ENCODE data around the gene RBM23. TPM values are rescaled to one million over a fixed set of nuclear protein-coding genes. Genes with fewer than 3 reads are reported as not detected.
A peak's percentile ranks its signal among the peaks of the same experiment; 100 is the strongest.
"Not testable (repeated sequence)": the region's sequence is repeated elsewhere in the genome, so short reads cannot be mapped to it uniquely, and the experiment has no call there.

The RBM23 gene
- total RNA-seq, 1 donor from 2014 or later, result 50.2 TPM

DNA sequence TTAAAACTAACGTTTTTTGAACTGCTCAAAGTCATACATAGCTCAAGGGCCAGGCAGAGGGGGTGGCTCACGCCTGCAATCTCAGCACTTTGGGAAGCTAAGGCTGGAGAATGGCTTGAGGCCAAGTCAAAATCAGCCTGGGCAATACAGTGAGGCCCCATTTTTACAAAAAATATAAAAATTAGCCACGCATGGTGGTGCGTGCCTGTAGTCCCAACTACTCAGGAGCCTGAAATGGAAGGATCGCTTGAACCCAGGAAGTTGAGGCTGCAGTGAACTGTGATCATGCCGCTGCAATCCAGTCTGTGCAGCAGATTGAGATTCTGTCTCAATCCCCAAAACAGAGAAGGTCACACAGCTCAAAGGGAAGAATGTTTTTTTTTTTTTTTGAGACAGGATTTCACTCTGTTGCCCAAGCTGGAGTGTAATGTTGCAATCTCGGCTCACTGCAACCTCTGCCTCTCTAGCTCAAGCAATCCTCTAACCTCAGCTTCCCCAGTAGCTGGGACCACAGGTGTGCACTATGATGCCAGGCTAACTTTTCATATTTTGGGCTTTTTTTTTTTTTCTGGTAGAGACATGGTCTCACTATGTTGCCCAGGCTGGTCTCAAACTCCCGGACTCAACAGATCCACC lies 2.9 kb downstream of the RBM23 start:
- DNase-seq, result no peak

DNA sequence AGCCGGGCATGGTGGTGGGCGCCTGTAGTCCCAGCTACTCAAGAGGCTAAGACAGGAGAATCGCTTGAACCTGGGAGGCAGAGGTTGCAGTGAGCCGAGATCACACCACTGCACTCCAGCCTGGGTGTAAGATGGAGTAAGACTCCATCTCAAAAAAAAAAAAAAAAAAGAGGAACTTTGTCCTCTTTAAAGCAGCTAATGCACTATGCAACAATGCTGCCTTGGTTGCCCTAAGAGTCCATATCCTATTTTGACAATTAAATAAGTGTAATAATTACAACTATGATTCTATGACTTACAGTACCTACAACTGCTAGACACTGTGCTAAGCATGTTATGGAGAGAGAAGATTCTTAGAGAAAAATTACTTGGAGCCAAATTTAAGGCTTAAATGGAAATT lies 4.1 kb downstream of the RBM23 start:
- DNase-seq, result not testable (repeated sequence)

DNA sequence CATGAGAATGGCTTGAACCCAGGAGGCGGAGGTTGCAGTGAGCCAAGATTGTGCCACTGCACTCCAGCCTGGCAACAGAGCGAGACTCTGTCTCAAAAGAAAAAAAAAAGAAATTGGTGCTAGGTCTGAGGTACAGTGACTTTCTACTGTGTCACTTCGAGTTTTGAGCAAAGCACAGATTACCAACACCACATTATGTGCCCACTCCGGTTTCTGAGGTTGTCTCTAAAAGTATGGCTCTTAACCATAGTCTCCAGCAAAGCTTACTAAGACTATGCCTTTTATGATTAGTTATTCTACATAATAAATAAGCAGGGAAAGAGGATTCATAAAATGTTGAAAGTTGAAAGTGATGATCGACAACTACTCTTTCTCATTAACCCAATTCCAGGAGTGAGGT lies 8.0 kb downstream of the RBM23 start:
- DNase-seq, result no peak

DNA sequence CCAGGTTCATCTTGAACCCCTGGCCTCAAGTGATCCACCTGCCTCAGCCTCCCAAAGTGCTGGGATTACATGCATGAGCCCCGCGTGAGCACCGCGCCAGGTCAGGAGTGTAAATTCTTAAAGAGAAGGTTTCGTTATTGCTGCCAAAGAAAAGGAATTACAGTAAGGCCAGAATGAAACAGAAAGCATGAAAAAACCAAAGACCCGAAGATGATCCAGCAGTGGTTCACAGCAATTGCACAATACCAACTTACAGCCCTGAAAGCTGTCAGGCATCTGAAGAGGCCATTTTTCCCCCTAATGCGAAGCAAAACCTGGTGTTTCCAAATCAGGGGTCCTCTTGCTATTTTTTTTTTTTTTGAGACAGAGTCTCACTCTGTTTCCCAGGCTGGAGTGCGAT lies 10.3 kb downstream of the RBM23 start:
- DNase-seq, result no peak

- DNase-seq, result no peak
Measured at GRCh38 chr14:22907429-22907828, 11.5 kb downstream of the RBM23 start.

- DNase-seq, result no peak
Measured at GRCh38 chr14:22906073-22906472, 12.9 kb downstream of the RBM23 start.

DNA sequence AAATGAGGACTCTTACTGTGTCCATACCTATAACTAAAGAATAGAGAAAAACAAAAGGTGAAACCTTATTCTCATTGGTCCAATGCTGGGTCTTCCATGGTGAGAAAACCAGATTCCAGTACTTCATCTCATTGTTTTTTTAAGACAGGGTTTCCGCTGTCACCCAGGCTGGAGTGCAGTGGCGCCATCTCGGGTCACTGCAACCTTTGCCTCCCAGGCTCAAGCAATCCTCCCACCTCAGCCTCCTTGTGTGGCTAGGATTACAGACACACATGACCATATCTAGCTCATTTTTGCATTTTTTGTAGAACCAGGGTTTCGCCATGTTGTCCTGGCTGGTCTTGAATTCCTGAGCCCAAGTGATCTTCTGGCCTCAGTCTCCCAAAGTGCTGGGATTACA lies 13.3 kb downstream of the RBM23 start:
- DNase-seq, result no peak

DNA sequence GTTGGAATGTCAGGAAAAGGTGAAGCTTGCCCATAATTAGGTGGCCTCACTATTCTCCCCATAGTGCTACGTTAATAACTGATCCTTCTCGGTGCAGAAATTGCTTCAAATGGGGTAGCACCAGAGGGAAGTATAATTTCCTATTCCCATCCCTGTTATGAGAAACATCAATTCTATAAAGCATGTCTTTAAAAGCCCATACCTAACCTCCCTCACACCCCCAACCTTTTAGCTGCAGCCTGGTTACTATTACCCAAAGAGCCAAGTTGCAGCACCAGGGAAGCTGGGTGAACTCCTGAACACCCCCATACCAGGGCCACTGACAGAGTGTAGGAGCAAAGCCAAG lies 15.2 kb downstream of the RBM23 start:
- no peak for DNase-seq

DNA sequence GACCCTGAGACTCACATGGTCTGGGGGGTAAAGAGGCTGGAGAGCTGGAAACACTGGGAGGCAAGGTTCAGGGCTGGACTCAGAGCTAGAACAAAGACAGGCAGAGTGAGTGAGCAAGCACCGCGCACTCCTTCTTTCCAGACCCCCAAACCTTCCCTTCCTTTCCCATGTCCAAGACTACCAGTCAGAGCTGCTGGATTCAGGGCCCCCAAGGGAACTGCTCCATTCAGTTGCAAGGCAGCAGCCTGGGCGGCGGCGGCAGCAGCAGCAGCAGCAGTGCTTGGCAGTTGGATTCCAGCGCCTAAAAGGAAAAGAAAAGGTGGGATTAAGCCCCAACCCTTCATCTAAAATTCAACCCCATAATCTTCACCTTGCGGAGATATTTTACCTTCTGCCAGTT lies 17.1 kb downstream of the RBM23 start:
- DNase-seq, result no peak

DNA sequence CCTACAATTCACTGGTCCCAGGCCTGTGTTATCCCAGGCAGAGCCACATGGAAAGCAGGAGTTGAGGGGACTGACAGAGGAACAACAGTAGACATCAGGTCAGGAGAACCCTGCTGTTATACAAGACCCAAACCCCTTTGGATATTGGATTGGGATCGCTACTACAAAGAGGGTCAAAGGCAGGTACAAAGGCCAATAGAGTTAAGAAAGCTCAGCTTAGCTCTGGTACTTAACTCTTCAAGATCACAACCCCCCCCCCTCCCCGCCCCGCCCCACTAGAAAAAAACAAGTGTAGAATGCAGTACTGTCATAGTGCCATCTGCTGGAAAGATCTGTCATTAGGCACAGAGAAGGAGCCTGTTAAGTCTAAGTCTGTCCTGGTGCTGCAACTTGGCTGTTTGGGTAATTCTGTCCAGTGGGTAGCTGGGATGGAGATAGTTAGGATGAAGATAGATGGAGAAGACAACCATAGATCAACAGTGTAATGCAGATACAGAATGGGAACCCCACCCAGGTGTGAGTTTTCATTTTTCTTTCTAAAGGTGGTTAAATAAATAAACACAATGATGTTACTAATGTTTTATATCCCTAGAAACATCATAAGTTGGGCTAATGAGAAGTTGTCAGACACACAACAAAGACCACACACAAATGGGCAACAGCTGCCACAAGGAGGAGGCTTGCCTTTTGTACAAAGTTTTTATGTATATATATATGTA lies 18.7 kb downstream of the RBM23 start:
- peak; percentile 11 for DNase-seq

DNA sequence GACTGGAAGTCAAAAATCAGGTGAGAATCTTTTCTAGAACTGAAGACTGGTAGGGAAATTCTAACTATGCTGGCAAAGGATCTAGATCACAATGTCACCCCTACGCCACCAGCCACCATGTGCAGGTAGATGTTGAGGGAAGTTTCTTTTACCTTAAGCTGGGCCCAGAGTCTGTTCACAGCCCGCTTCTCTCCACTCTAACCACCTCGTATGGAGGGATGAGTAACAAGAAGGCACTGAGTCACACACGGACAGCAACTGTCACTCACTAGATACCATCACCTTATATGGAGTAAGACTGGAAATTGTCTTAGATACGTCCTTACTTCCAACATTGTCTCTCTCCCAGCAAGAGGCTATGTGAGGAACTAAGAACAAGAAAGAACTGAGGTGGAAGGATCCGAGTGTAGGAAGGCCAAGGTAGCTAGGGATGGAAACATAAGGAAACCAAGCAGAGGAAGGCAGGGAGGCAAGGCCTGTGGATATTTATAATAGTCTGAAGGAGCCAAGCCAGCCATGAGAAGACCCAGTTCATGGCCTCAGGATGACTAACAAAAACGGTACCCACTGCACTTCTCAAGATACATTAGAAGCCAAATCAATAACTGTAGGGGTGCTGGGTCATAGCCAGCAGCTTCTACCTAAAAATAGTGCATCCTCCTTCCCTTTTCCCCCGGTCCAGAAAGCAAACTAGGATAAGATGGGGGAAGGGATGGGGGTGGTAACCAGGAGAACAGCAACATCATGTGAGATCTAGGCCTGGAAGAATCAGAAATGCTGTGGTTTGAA lies 20.5 kb downstream of the RBM23 start:
- DNase-seq, result no peak

GRCh38 chr14:22897357-22897756 lies 21.6 kb downstream of the RBM23 start:
- no peak for DNase-seq

GRCh38 chr14:22896760-22897159 lies 22.2 kb downstream of the RBM23 start:
- no peak for DNase-seq

DNA sequence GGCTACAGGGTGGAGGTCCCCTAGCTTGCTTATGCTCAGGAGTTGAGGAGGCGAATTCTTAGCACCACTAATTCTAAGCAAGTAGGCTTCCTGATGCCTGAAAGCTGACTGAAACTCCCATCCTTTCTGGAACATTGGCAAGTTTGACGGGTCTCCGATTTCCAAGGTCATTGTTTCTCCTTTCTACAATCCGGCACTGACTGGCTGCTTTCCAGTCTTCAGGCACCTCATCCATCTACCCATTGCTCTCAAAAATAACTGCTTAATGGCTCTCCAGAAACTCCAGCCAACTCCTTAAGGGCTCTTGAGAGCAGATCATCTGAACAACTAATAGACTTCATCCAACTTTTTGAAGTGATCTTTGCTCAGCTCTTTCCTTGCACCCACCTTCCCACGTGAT lies 22.6 kb downstream of the RBM23 start:
- no peak for DNase-seq

GRCh38 chr14:22895402-22895801 lies 23.5 kb downstream of the RBM23 start:
- DNase-seq, result no peak

DNA sequence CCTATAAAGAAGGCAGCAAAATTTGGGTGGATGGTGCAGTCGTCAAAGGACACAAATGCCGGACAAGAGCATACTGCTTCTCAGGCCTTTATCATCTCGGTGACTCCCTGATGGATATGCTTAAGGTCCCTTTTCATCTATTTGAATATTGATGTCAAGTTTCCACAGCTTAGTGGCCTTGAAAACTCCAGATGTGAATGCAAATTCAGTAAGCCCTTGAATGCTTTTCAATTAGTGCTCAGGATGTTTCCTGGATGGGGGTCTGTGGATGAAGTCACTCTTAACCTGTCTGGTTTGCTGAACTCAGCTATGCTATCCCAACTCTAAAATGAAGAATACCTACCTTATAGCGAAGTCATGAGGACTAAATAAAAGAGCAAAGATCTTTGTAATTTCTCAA lies 25.2 kb downstream of the RBM23 start:
- no peak for DNase-seq

GRCh38 chr14:22892488-22892887 lies 26.5 kb downstream of the RBM23 start:
- DNase-seq, result no peak

GRCh38 chr14:22890416-22890815 lies 28.5 kb downstream of the RBM23 start:
- no peak for DNase-seq

GRCh38 chr14:22888662-22889061 lies 30.3 kb downstream of the RBM23 start:
- DNase-seq, result no peak

GRCh38 chr14:22887990-22888378 lies 31.0 kb downstream of the RBM23 start:
- DNase-seq, result no peak

DNA sequence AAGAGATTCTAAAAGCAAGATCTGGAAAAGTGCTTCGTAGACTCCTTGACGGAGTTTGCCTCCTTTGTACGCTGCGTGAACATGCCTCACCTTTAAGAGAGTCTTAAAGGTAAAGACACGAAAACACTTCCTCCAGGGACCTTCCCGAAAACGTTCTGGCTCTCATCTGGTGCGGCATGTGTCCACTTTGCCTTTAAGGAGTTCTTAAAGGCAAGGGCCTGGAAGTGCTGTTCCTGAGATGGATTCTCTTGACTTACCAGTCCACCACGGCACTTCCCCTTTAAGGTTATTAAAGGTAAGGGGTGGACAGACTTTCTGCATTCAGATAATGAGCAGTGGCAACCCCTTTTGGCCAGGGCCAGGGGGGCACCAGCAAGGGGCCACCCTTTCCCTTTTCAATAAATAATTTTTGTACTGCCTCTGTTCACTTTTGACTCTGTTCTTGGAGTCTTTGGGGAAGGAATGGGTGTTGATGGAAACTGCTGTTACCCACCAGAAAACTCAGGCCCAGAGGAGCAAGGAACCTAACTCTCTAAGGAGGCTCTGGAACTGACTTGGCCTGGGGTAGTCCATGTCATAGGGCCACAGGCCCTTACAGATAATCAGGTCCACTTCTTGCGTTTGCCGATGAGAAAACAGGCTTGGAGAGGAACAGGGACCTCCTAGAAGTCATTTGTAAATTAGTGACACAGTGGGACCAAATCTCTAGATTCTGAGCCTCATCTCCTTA lies 31.5 kb downstream of the RBM23 start:
- DNase-seq, result no peak

- DNase-seq, result peak; percentile 19
Measured at GRCh38 chr14:22886500-22887259, 32.3 kb downstream of the RBM23 start.

Measured in skin of body (tissue), 2 donors.